HepG2 (cell line): ENCODE results near the gene FAM193A. TPM values are rescaled to one million over a fixed set of nuclear protein-coding genes. Genes with fewer than 3 reads are reported as not detected.
A peak's percentile ranks its signal among the peaks of the same experiment; 100 is the strongest.

Experiments
- ARID4A ChIP-seq: sonication (generic); formaldehyde crosslinking; IDR thresholded peaks from 2 replicates; pipeline ENCODE4 v1.5.0; 2020; ENCODE audit warnings: mild to moderate bottlenecking, missing genetic modification reagents, borderline replicate concordance
- NFKBIZ ChIP-seq: IDR thresholded peaks from 2 replicates; pipeline ENCODE4 v1.6.1; 2018; ENCODE audit warnings: missing genetic modification reagents, missing compliant biosample characterization
- PPARG ChIP-seq: conservative IDR thresholded peaks from 2 replicates; pipeline ENCODE4 v1.6.1; 2016; ENCODE audit warnings: missing biosample characterization, missing genetic modification reagents
- SIN3B ChIP-seq: fragments of 150-350 bp; IDR thresholded peaks from 2 replicates; pipeline ENCODE4 v1.6.1; 2014; ENCODE audit warnings: low read length
- SP4 ChIP-seq: sonication (generic); formaldehyde crosslinking; IDR thresholded peaks from 2 replicates; pipeline ENCODE4 v1.8.1; 2023; ENCODE audit warnings: mild to moderate bottlenecking, missing genetic modification reagents
- SPEN ChIP-seq: sonication (generic); formaldehyde crosslinking; IDR thresholded peaks from 2 replicates; pipeline ENCODE4 v1.5.1; 2020; ENCODE audit warnings: low read depth, mild to moderate bottlenecking, missing genetic modification reagents
- TERF1 ChIP-seq: sonication (generic); formaldehyde crosslinking; IDR thresholded peaks from 2 replicates; pipeline ENCODE4 v1.8.0; 2022; ENCODE audit warnings: mild to moderate bottlenecking, missing genetic modification reagents, moderate library complexity
- ZBTB2 ChIP-seq: sonication (generic); formaldehyde crosslinking; IDR thresholded peaks from 2 replicates; pipeline ENCODE4 v1.8.0; 2022; ENCODE audit warnings: low read depth, missing genetic modification reagents
- ZBTB4 ChIP-seq: sonication (generic); formaldehyde crosslinking; IDR thresholded peaks from 2 replicates; pipeline ENCODE4 v1.4.0; 2020; ENCODE audit warnings: missing genetic modification reagents, mild to moderate bottlenecking, borderline replicate concordance
- ZNF232 ChIP-seq: sonication (generic); formaldehyde crosslinking; IDR thresholded peaks from 2 replicates; pipeline ENCODE4 v1.4.0; 2020; ENCODE audit warnings: missing genetic modification reagents, borderline replicate concordance
- ZNF766 ChIP-seq: sonication (generic); formaldehyde crosslinking; IDR thresholded peaks from 2 replicates; pipeline ENCODE4 v1.5.0; 2020; ENCODE audit warnings: missing genetic modification reagents, borderline replicate concordance
- polyA plus RNA-seq, 8 experiments: library from polyadenylated mRNA; depleted of rRNA in 3 of 8; stranded (reverse) in 7 of 8; unstranded in 1 of 8; fragments of >200 nt; fragmentation: Illumina TruSeq in 4 of 8; extraction: Trizol in 4 of 8; gene quantifications; 2 replicates each; pipeline versions ENCODE4 v1.2.1 to v1.2.3, GENCODE V29; 2011 to 2016; ENCODE audit warnings: low read depth in 4 of 8, missing spikeins in 1 of 8, mixed read lengths in 1 of 8; ENCODE audit not compliant: insufficient read depth in 1 of 8
- total RNA-seq, 5 experiments: library from RNA; depleted of rRNA; stranded (reverse); fragments of >200 nt; fragmentation: Illumina TruSeq; extraction: Trizol; gene quantifications; 2 replicates each; pipeline ENCODE4 v1.2.3, GENCODE V29; 2016; ENCODE audit warnings: low read depth in 1 of 5
- TF ChIP-seq, protein P1 (sequence below): sonication (generic); formaldehyde crosslinking; IDR thresholded peaks from 2 replicates; pipeline ENCODE4 v1.5.0; 2020; ENCODE audit warnings: mild to moderate bottlenecking, missing genetic modification reagents

FAM193A gene
- total and polyA plus RNA-seq, 2 of the 13 experiments (the other 11 are each of a cell fraction or from before 2014, with no cell fraction given) = 5.7 to 8.7 TPM

GRCh38 chr4:2535376-2536192, 863 bp upstream of the FAM193A start (continued):
- TF ChIP-seq SPEN (CRISPR knock-in tag) = peak; percentile 4; the same call in 1 of the 2 replicates
- TF ChIP-seq NFKBIZ (CRISPR knock-in tag) = no peak
- 0 out of 2 replicates have a peak, but pooled peaks have one; percentile 15 for TF ChIP-seq ZBTB4
- peak; percentile 63; the same call in 1 of the 2 replicates for TF ChIP-seq ARID4A
- TF ChIP-seq TERF1 = no peak
- no peak for TF ChIP-seq ZNF766 (CRISPR knock-in tag)
- TF ChIP-seq PPARG = no peak
- no peak for TF ChIP-seq ZNF232
- TF ChIP-seq SIN3B = no peak
- no peak for TF ChIP-seq SP4
- TF ChIP-seq ZBTB2 (CRISPR knock-in tag) = peak; percentile 96
- TF ChIP-seq, protein P1, sequence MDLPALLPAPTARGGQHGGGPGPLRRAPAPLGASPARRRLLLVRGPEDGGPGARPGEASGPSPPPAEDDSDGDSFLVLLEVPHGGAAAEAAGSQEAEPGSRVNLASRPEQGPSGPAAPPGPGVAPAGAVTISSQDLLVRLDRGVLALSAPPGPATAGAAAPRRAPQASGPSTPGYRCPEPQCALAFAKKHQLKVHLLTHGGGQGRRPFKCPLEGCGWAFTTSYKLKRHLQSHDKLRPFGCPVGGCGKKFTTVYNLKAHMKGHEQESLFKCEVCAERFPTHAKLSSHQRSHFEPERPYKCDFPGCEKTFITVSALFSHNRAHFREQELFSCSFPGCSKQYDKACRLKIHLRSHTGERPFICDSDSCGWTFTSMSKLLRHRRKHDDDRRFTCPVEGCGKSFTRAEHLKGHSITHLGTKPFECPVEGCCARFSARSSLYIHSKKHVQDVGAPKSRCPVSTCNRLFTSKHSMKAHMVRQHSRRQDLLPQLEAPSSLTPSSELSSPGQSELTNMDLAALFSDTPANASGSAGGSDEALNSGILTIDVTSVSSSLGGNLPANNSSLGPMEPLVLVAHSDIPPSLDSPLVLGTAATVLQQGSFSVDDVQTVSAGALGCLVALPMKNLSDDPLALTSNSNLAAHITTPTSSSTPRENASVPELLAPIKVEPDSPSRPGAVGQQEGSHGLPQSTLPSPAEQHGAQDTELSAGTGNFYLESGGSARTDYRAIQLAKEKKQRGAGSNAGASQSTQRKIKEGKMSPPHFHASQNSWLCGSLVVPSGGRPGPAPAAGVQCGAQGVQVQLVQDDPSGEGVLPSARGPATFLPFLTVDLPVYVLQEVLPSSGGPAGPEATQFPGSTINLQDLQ (CRISPR knock-in tag) = no peak
